ENCODE results near the gene JAKMIP2. TPM values are rescaled to one million over a fixed set of nuclear protein-coding genes. Genes with fewer than 3 reads are reported as not detected.

Gene JAKMIP2
- total RNA-seq, 4 donors from 2014 or later = 0.83 to 2.6 (median 1.3) TPM

GRCh38 chr5:147786142-147786541, 3.6 kb upstream of the JAKMIP2 start:
- Histone ChIP-seq H3K27ac (replicated peaks in 1 of 4) (no peak overlapping the region), H3K4me3 (no peak overlapping the region), H3K27me3 (peaks cover 0 to 8% (median 0%) of the 10 kb centered on the region in 4 donors), H3K9me3 (no peaks in the 10 kb centered on the region), H3K36me3 (no peaks in the 10 kb centered on the region), H3K4me1 (peaks cover 0 to 10% (median 8%) of the 10 kb centered on the region in 4 donors)
- TF ChIP-seq POLR2A (IDR thresholded peaks at IDR 0.05; ENCODE audit: low read depth) (no peak), EP300 (IDR thresholded peaks at IDR 0.05) (no peak), POLR2AphosphoS5 (IDR thresholded peaks at IDR 0.05) (no peak)
- TF ChIP-seq, protein P1, sequence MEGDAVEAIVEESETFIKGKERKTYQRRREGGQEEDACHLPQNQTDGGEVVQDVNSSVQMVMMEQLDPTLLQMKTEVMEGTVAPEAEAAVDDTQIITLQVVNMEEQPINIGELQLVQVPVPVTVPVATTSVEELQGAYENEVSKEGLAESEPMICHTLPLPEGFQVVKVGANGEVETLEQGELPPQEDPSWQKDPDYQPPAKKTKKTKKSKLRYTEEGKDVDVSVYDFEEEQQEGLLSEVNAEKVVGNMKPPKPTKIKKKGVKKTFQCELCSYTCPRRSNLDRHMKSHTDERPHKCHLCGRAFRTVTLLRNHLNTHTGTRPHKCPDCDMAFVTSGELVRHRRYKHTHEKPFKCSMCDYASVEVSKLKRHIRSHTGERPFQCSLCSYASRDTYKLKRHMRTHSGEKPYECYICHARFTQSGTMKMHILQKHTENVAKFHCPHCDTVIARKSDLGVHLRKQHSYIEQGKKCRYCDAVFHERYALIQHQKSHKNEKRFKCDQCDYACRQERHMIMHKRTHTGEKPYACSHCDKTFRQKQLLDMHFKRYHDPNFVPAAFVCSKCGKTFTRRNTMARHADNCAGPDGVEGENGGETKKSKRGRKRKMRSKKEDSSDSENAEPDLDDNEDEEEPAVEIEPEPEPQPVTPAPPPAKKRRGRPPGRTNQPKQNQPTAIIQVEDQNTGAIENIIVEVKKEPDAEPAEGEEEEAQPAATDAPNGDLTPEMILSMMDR (IDR thresholded peaks at IDR 0.05) = no peak
- intact Hi-C loops (cut with DNase I) = no loop called here
- WGBS = 87% methylated on average over 2 of the region's 2 CpGs
- DNase-seq (ENCODE audit: extremely low spot score) = no peak

DNA sequence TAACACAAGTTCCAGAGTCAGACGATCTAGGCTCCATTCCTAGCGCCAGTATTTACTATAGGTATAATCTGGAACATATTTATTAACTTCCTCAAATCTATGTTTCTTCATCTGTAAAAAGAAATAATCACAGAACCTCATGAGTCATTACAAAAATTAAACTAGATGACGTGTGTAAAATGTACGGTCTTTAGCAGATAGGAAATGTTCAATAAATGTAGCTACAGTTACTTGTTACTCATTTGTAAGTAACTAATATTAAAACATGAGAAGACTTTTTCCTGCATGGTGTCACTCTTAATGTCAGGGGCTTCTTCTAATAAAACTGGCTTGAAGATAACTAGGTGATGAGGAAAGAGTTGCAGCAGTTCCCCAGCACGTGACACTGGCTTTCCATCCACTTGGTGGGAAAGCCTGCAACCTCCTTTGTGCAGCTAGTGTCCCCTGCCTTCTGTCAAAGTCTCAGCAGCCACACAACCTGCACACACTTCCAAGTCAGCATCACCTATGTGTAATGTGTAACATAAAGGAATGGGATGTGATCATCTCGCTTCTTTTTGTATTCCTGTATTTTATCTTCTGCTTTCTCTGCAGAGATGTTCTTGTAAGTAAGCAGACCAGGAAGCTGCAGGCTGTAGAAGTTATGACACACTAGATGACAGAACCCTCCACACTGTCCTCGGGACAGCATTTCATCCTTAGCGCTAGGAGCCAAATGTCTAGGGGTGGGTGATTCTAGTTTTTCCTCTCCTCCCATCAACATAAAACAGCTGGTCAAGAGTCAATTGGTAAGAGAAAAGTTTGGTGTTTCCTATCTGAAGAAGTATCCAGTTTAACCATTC, 1.8 kb upstream of the JAKMIP2 start:
- Histone ChIP-seq H3K4me3 (no peak overlapping the region), H3K4me1 (peaks cover 0 to 10% (median 8%) of the 10 kb centered on the region in 4 donors), H3K9me3 (no peaks in the 10 kb centered on the region), H3K27me3 (peaks cover 0 to 8% (median 0%) of the 10 kb centered on the region in 4 donors), H3K27ac (replicated peaks in 1 of 4) (no peak overlapping the region), H3K36me3 (no peaks in the 10 kb centered on the region)
- intact Hi-C loops (cut with DNase I) = no loop called here
- DNase-seq (ENCODE audit: extremely low spot score) = no peak
- WGBS = 63% methylated on average over 8 of the region's 8 CpGs
- TF ChIP-seq, protein P1 (IDR thresholded peaks at IDR 0.05) = no peak
- TF ChIP-seq POLR2AphosphoS5 (IDR thresholded peaks at IDR 0.05) (no peak), POLR2A (IDR thresholded peaks at IDR 0.05; ENCODE audit: low read depth) (no peak), EP300 (IDR thresholded peaks at IDR 0.05) (no peak)

GRCh38 chr5:147780924-147781573, 1.5 kb downstream of the JAKMIP2 start:
- Histone ChIP-seq H3K27ac (replicated peaks in 1 of 4) (no peak overlapping the region), H3K9me3 (no peaks in the 10 kb centered on the region), H3K4me1 (peaks cover 0 to 10% (median 8%) of the 10 kb centered on the region in 4 donors), H3K36me3 (no peaks in the 10 kb centered on the region), H3K4me3 (no peak overlapping the region), H3K27me3 (peaks cover 0 to 8% (median 0%) of the 10 kb centered on the region in 4 donors)
- no peak for DNase-seq (ENCODE audit: extremely low spot score)
- 77% methylated on average over 5 of the region's 5 CpGs for WGBS
- TF ChIP-seq, protein P1 (IDR thresholded peaks at IDR 0.05) = no peak
- TF ChIP-seq POLR2A (IDR thresholded peaks at IDR 0.05; ENCODE audit: low read depth) = no peak
- TF ChIP-seq EP300 (IDR thresholded peaks at IDR 0.05) = no peak
- TF ChIP-seq POLR2AphosphoS5 (IDR thresholded peaks at IDR 0.05) = no peak
- intact Hi-C loops (cut with DNase I) = no loop called here

DNA sequence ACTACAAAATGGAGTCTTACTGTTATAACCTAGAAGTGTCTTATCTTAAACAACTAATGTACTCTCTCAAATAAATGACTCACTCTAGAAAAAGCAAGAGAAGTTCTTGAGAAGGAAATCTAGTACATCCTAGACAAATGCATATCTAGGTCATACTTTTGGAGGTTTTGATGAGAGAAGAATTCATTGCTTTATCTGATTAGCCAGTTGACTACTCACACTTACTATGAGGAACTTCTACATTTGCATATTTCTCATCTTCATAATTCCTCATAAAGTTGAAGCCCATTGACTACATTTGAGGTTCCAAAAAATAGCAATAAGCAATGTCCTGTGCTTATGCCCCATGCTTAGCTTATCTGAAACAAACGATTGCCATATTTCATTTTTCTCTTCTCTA, 2.8 kb downstream of the JAKMIP2 start:
- Histone ChIP-seq H3K4me3 (no peak overlapping the region), H3K27ac (replicated peaks in 1 of 4) (no peak overlapping the region), H3K9me3 (no peaks in the 10 kb centered on the region), H3K4me1 (peaks cover 0 to 10% (median 8%) of the 10 kb centered on the region in 4 donors), H3K27me3 (peaks cover 0 to 8% (median 0%) of the 10 kb centered on the region in 4 donors), H3K36me3 (no peaks in the 10 kb centered on the region)
- TF ChIP-seq POLR2A (IDR thresholded peaks at IDR 0.05; ENCODE audit: low read depth) (no peak), EP300 (IDR thresholded peaks at IDR 0.05) (no peak), POLR2AphosphoS5 (IDR thresholded peaks at IDR 0.05) (no peak)
- TF ChIP-seq, protein P1 (IDR thresholded peaks at IDR 0.05) = no peak
- no peak for DNase-seq (ENCODE audit: extremely low spot score)
- WGBS = 79% methylated on average over 1 of the region's 1 CpG
- intact Hi-C loops (cut with DNase I) = no loop called here
